Keratinocyte (primary cell): Measurements from ENCODE around the gene LEUTX. TPM values are rescaled to one million over a fixed set of nuclear protein-coding genes. Genes with fewer than 3 reads are reported as not detected.

Experiments used
- DNase-seq: peaks from one replicate; pipeline ENCODE4 v3.0.0-alpha.2; 2011; ENCODE audit warnings: low read depth, missing footprints, low spot score
- FAIRE-seq: peaks from 2 replicates; lab custom pipeline; 2011; peaks lifted over from hg19 to GRCh38; lab: Jason Lieb, UNC
- H2AFZ ChIP-seq: 2 replicates; pipeline ENCODE4 v1.6.0; 2012; ENCODE audit warnings: low read length, control low read depth, inconsistent platforms; ENCODE audit not compliant: control insufficient read depth
- H3K27ac ChIP-seq: 2 replicates; pipeline ENCODE4 v1.5.1; 2011; ENCODE audit warnings: low read length; ENCODE audit not compliant: control insufficient read depth, insufficient read depth
- H3K27me3 ChIP-seq: 3 replicates; pipeline ENCODE4 v1.6.0; 2011; ENCODE audit warnings: low read length; ENCODE audit not compliant: control insufficient read depth, insufficient read depth; ENCODE audit errors: extremely low read depth
- H3K36me3 ChIP-seq, 2 experiments: 2 replicates in 1 of 2; 3 replicates in 1 of 2; pipeline ENCODE4 v1.5.1; 2011; ENCODE audit warnings: low read length in 2 of 2, mild to moderate bottlenecking in 1 of 2; ENCODE audit not compliant: control insufficient read depth in 2 of 2, insufficient read depth in 2 of 2; ENCODE audit errors: extremely low read depth in 1 of 2
- H3K4me1 ChIP-seq: 3 replicates; pipeline ENCODE4 v1.5.1; 2011; ENCODE audit warnings: low read length; ENCODE audit not compliant: control insufficient read depth, insufficient read depth; ENCODE audit errors: extremely low read depth
- H3K4me2 ChIP-seq: 3 replicates; pipeline ENCODE4 v1.6.0; 2011; ENCODE audit warnings: low read depth, low read length; ENCODE audit not compliant: control insufficient read depth, insufficient read depth; ENCODE audit errors: extremely low read depth
- H3K4me3 ChIP-seq, 3 experiments: fragments of 200-600 bp in 1 of 3; sonication (generic) in 1 of 3; 2 replicates in 2 of 3; 3 replicates in 1 of 3; pipeline ENCODE4 v1.5.1; 2011 to 2016; ENCODE audit warnings: low read length in 3 of 3, mild to moderate bottlenecking in 3 of 3, control low read depth in 2 of 3, inconsistent platforms in 1 of 3, low read depth in 1 of 3, mixed read lengths in 1 of 3, mixed run types in 1 of 3, moderate library complexity in 1 of 3; ENCODE audit not compliant: control insufficient read depth in 2 of 3, insufficient read depth in 2 of 3; ENCODE audit errors: extremely low read depth in 1 of 3
- H3K79me2 ChIP-seq: 2 replicates; pipeline ENCODE4 v1.6.0; 2012; ENCODE audit warnings: low read length; ENCODE audit not compliant: control insufficient read depth, insufficient read depth
- H3K9ac ChIP-seq: 3 replicates; pipeline ENCODE4 v1.6.0; 2011; ENCODE audit warnings: low read length; ENCODE audit not compliant: control insufficient read depth, insufficient read depth; ENCODE audit errors: extremely low read depth
- H3K9me1 ChIP-seq: 3 replicates; pipeline ENCODE4 v1.6.0; 2011; ENCODE audit warnings: low read length; ENCODE audit not compliant: control insufficient read depth, insufficient read depth; ENCODE audit errors: extremely low read depth
- H3K9me3 ChIP-seq: 2 replicates; pipeline ENCODE4 v1.5.1; 2012; ENCODE audit warnings: low read depth, low read length; ENCODE audit not compliant: control insufficient read depth
- H4K20me1 ChIP-seq: 3 replicates; pipeline ENCODE4 v1.6.0; 2011; ENCODE audit warnings: low read length; ENCODE audit not compliant: control insufficient read depth, insufficient read depth; ENCODE audit errors: extremely low read depth
- CTCF ChIP-seq, 3 experiments: IDR thresholded peaks in 1 of 3; conservative IDR thresholded peaks in 1 of 3; optimal IDR thresholded peaks in 1 of 3; 2 replicates in 2 of 3; 3 replicates in 1 of 3; pipeline versions ENCODE3 to v1.5.1; 2011; ENCODE audit warnings: low read length in 3 of 3, mild to moderate bottlenecking in 3 of 3, moderate library complexity in 2 of 3, control low read depth in 1 of 3, inconsistent platforms in 1 of 3; ENCODE audit not compliant: insufficient read depth in 2 of 3; ENCODE audit errors: extremely low read depth in 1 of 3
- EZH2 ChIP-seq: IDR thresholded peaks from one replicate; pipeline ENCODE4 v1.6.1; 2012; ENCODE audit warnings: inconsistent platforms, mild to moderate bottlenecking, low read length, moderate library complexity
- dilution Hi-C: fragments of 300-500 bp; cut with MboI; formaldehyde crosslinking; loops from one replicate; pipeline ENCODE4 v1.7.0; 2020; ENCODE audit warnings: low sequenced_read_pairs; ENCODE audit not compliant: extremely low pct_ligation_motif_present
- polyA plus RNA-seq, 5 experiments: library from polyadenylated mRNA; depleted of rRNA in 3 of 5; stranded (reverse) in 3 of 5; stranded (forward) in 1 of 5; unstranded in 1 of 5; fragments of >200 nt; gene quantifications; 1 replicate in 1 of 5; 2 replicates in 3 of 5; 3 replicates in 1 of 5; pipeline versions ENCODE4 v1.2.1 to v1.2.3, GENCODE V29; 2011 to 2012; ENCODE audit warnings: missing spikeins in 2 of 5, low read depth in 1 of 5, low replicate concordance in 1 of 5

Gene LEUTX
- polyA plus RNA-seq, 1 donor (not counting 4 experiments of a cell fraction or from before 2014, with no cell fraction given), result not detected

- Histone ChIP-seq H2AFZ (no peak overlapping the region), H3K79me2 (no peaks in the 10 kb centered on the region), H3K9ac (no peak overlapping the region), H3K4me1 (no peaks in the 10 kb centered on the region), H3K27ac (no peak overlapping the region), H4K20me1 (no peaks in the 10 kb centered on the region), H3K4me2 (no peak overlapping the region), H3K27me3 (peaks cover 9% of the 10 kb centered on the region), H3K36me3 (no peaks in the 10 kb centered on the region), H3K9me1 (no peaks in the 10 kb centered on the region), H3K4me3 (no peak overlapping the region), H3K9me3 (no peaks in the 10 kb centered on the region)
- FAIRE-seq, result no peak
- TF ChIP-seq CTCF (optimal IDR thresholded peaks at IDR 0.05 in 1 of 3, IDR thresholded peaks at IDR 0.05 in 1 of 3, conservative IDR thresholded peaks at IDR 0.05 in 1 of 3; ENCODE audit: extremely low read depth in 1 of 3, insufficient read depth in 2 of 3, low read length in 3 of 3), result no peak
- no peak for TF ChIP-seq EZH2
- dilution Hi-C loops, result no loop called here
- DNase-seq, result no peak
These were observed 43.0 kb upstream of the LEUTX start for GRCh38 chr19:39735688-39736087.

GRCh38 chr19:39736088-39736487, 42.6 kb upstream of the LEUTX start:
- FAIRE-seq (no peak), DNase-seq (no peak)
- Histone ChIP-seq H3K79me2 (no peaks in the 10 kb centered on the region), H4K20me1 (no peaks in the 10 kb centered on the region), H3K4me3 (no peak overlapping the region), H3K9ac (no peak overlapping the region), H3K36me3 (no peaks in the 10 kb centered on the region), H3K9me1 (no peaks in the 10 kb centered on the region), H3K4me1 (no peaks in the 10 kb centered on the region), H3K27me3 (peaks cover 9% of the 10 kb centered on the region), H3K4me2 (no peak overlapping the region), H3K27ac (no peak overlapping the region), H3K9me3 (no peaks in the 10 kb centered on the region), H2AFZ (no peak overlapping the region)
- dilution Hi-C loops, result no loop called here
- TF ChIP-seq EZH2, result no peak
- no peak for TF ChIP-seq CTCF (optimal IDR thresholded peaks at IDR 0.05 in 1 of 3, IDR thresholded peaks at IDR 0.05 in 1 of 3, conservative IDR thresholded peaks at IDR 0.05 in 1 of 3; ENCODE audit: extremely low read depth in 1 of 3, insufficient read depth in 2 of 3, low read length in 3 of 3)
